Measurements from ENCODE around the gene PTPRD. TPM values are rescaled to one million over a fixed set of nuclear protein-coding genes. Genes with fewer than 3 reads are reported as not detected.

Gene PTPRD
- total RNA-seq, 1 donor from 2014 or later, result 109 TPM

DNA sequence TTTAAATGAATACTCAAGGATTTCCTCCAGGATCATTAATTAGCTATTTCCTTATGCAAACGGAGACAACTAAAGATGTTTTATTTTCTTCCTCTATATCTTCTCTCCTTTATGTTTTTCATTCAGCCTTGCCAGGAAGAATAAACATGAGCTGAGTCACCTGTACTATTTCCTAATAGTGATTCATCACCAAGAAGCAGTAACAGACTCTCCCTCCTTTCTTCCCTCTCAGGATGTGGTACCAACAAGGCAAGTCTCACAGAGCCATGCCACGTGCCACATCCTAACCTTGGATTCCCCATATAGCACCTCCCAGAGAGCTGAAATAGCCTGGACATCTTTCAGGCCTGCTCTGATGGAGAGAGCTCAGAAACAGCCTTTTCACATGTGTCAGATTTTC, 2054.6 kb downstream of the PTPRD start:
- TF ChIP-seq CTCF (IDR thresholded peaks at IDR 0.05; ENCODE audit: unreplicated experiment), result no peak
- no peak overlapping the region for H3K27ac Mint-ChIP-seq
- no peaks in the 10 kb centered on the region for H3K36me3 Mint-ChIP-seq
- H3K9me3 Mint-ChIP-seq, result no peaks in the 10 kb centered on the region
- H3K27me3 Mint-ChIP-seq (ENCODE audit: low read depth), result no peaks in the 10 kb centered on the region
- H3K4me3 Mint-ChIP-seq, result no peak overlapping the region
- H3K4me1 Mint-ChIP-seq, result peaks cover 5% of the 10 kb centered on the region
- no peak for DNase-seq (ENCODE audit: low spot score in 2 of 2, unreplicated experiment in 2 of 2)

DNA sequence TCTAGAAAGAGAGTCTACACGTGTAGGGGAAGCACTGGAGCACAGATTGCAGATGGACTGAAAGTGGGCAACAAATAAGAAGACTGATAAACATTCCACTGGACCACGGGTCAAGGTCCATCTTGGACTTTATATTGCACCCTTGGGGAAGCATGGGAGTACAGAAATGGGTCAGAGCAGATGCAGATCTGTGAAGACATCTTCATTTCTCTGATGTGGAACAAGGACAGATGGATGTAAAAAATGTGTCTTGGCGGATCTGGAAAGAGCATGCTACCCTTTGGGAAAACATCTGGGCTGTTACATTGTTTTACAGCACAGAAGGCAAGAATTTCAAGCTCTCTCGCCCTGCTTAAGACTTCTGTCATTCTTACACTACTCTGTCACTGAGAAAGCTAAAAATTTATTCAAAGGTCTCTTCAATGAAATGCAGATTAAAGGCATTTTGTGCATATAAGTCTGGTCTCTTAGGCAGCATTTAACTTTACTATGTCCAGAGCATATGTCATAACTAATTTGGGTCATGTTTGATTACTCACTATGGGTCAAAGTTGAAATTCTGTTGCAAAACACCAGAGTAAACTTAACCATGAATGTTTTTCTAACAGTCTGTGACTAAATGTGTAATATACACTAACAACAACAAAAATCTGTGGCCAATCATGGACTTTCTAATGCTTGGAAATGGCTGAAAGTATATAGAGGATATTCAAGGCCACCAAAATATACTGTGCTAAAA, 2056.9 kb downstream of the PTPRD start:
- no peak for TF ChIP-seq CTCF (IDR thresholded peaks at IDR 0.05; ENCODE audit: unreplicated experiment)
- DNase-seq (ENCODE audit: low spot score in 2 of 2, unreplicated experiment in 2 of 2), result no peak
- H3K27me3 Mint-ChIP-seq (ENCODE audit: low read depth), result no peaks in the 10 kb centered on the region
- no peaks in the 10 kb centered on the region for H3K9me3 Mint-ChIP-seq
- no peak overlapping the region for H3K4me3 Mint-ChIP-seq
- H3K27ac Mint-ChIP-seq, result no peak overlapping the region
- H3K36me3 Mint-ChIP-seq, result no peaks in the 10 kb centered on the region
- peaks cover 14% of the 10 kb centered on the region for H3K4me1 Mint-ChIP-seq

DNA sequence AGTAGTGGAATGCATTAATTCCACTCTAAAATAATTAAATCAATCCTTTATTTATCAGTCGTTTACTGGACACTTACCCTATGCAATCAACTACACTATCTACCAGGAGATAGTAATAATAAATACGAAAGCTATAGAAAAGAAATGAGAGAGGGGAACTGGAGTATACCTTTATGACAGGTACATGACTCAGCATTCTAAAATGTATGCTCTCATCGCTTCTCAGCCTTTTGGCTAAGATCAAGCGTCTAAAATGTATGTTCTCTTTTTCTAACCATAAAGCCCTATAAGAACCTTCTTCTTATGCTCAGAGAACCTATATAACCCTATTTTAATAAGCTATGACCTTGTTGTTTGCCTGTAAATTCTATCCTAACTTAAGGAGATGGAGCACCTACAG, 2059.4 kb downstream of the PTPRD start:
- no peak for DNase-seq (ENCODE audit: low spot score in 2 of 2, unreplicated experiment in 2 of 2)
- no peak overlapping the region for H3K27ac Mint-ChIP-seq
- H3K36me3 Mint-ChIP-seq, result no peaks in the 10 kb centered on the region
- no peaks in the 10 kb centered on the region for H3K9me3 Mint-ChIP-seq
- no peaks in the 10 kb centered on the region for H3K27me3 Mint-ChIP-seq (ENCODE audit: low read depth)
- peaks cover 25% of the 10 kb centered on the region for H3K4me1 Mint-ChIP-seq
- no peak overlapping the region for H3K4me3 Mint-ChIP-seq
- no peak for TF ChIP-seq CTCF (IDR thresholded peaks at IDR 0.05; ENCODE audit: unreplicated experiment)

DNA sequence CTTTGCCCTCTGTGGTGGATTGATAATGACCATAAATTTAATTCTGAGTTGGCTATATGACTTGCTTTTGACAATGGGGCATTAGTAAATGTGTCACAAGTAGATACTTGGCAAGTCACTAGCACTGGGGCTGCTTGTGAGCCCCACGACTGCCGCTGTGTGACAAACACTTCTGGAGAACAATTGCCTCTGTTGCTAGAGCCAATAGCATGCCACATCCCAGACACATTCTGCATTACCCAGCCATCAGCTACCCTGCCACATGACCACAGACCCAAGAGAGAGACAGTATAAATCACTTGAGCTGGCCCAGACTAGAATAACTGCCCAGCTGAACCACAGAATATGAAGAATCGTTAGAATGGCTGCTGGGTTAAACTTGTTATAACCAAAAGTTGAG, 2060.1 kb downstream of the PTPRD start:
- peaks cover 30% of the 10 kb centered on the region for H3K4me1 Mint-ChIP-seq
- no peaks in the 10 kb centered on the region for H3K27me3 Mint-ChIP-seq (ENCODE audit: low read depth)
- no peaks in the 10 kb centered on the region for H3K9me3 Mint-ChIP-seq
- DNase-seq (ENCODE audit: low spot score in 2 of 2, unreplicated experiment in 2 of 2), result no peak
- no peak overlapping the region for H3K4me3 Mint-ChIP-seq
- H3K36me3 Mint-ChIP-seq, result no peaks in the 10 kb centered on the region
- no peak overlapping the region for H3K27ac Mint-ChIP-seq
- no peak for TF ChIP-seq CTCF (IDR thresholded peaks at IDR 0.05; ENCODE audit: unreplicated experiment)

GRCh38 chr9:8549214-8549613, 2063.6 kb downstream of the PTPRD start:
- Mint-ChIP-seq H3K9me3 (no peaks in the 10 kb centered on the region), H3K4me1 (peaks cover 46% of the 10 kb centered on the region), H3K4me3 (no peak overlapping the region), H3K36me3 (no peaks in the 10 kb centered on the region), H3K27me3 (ENCODE audit: low read depth) (no peaks in the 10 kb centered on the region), H3K27ac (peak overlapping the region; percentile 66)
- no peak for DNase-seq (ENCODE audit: low spot score in 2 of 2, unreplicated experiment in 2 of 2)
- no peak for TF ChIP-seq CTCF (IDR thresholded peaks at IDR 0.05; ENCODE audit: unreplicated experiment)

Data from mesothelial cell of epicardium (in vitro differentiated cells).